Erythroblast (primary cell): ENCODE data around the gene S100A2.

Source experiments
- GATA1 ChIP-seq: IDR thresholded peaks from 2 replicates; pipeline ENCODE4 v1.6.1; 2011; ENCODE audit warnings: low read depth, mild to moderate bottlenecking, control low read depth, low read length, moderate library complexity
- POLR2A ChIP-seq: IDR thresholded peaks from 2 replicates; pipeline ENCODE4 v1.6.1; 2011; ENCODE audit warnings: mild to moderate bottlenecking, low read length

DNA sequence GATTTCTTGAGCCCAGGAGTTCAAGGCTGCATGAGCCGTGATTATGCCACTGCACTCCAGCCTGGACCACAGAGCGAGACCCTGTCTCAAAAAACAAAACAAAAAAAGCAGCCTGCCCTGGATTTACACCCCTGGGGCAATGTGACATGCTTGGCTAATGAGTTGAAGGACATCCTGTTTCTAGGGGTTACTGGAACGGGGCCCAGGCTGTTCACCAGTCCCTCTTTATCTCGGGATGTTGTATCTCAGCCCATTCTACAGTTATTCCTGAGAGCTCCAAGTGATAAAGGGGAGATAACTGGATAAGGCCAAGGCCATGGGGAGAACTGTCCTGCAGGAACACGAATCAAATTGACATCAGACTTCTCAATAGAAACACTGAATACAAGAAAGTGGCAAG, 21.7 kb upstream of the S100A2 start:
- TF ChIP-seq POLR2A (no peak), GATA1 (no peak)
